NT2/D1 (cell line): Measurements from ENCODE around the gene FAM193A.

Source experiments
- YY1 ChIP-seq: IDR thresholded peaks from 2 replicates; pipeline ENCODE4 v1.6.1; 2011; ENCODE audit not compliant: insufficient read length, insufficient read depth
- ZNF274 ChIP-seq: IDR thresholded peaks from 2 replicates; pipeline ENCODE4 v1.6.1; 2011; ENCODE audit warnings: mild to moderate bottlenecking, low read depth, low read length

GRCh38 chr4:2494992-2495391 is 41.5 kb upstream of the FAM193A start:
- TF ChIP-seq YY1 (no peak), ZNF274 (no peak)
